Endothelial cell of umbilical vein (primary cell): ENCODE results near the gene ACOT11. TPM values are rescaled to one million over a fixed set of nuclear protein-coding genes. Genes with fewer than 3 reads are reported as not detected.

Source experiments
- BruUV-seq: library from RNA; stranded (reverse); fragments of 400-500 nt; replicated peaks from 2 replicates; lab custom pipeline; 2021; lab: Mats Ljungman, UMichigan
- CTCF ChIA-PET: fragments of 300-600, 350-600 bp; sonication (Branson Sonifier 250); formaldehyde crosslinking; loops from one replicate; lab custom pipeline; 2021; ENCODE audit warnings: antibody characterized with exemption, inconsistent platforms; lab: Charles Lee
- POLR2A ChIA-PET: fragments of 300-600, 350-600 bp; sonication (Branson Sonifier 250); formaldehyde crosslinking; loops from one replicate; lab custom pipeline; 2021; ENCODE audit warnings: antibody characterized with exemption, inconsistent platforms; lab: Charles Lee
- DNase-seq: peaks from one replicate; pipeline ENCODE4 v3.0.0-alpha.2; 2011; ENCODE audit warnings: low read depth, low spot score
- FAIRE-seq: peaks from 2 replicates; lab custom pipeline; 2011; peaks lifted over from hg19 to GRCh38; lab: Jason Lieb, UNC
- H2AFZ ChIP-seq: 2 replicates; pipeline ENCODE4 v1.6.0; 2012; ENCODE audit warnings: low read depth, low read length, control low read depth, inconsistent platforms
- H3K27ac ChIP-seq: 2 replicates; pipeline ENCODE4 v1.5.1; 2011; ENCODE audit warnings: low read depth, mild to moderate bottlenecking, control low read depth, low read length, moderate library complexity; ENCODE audit not compliant: insufficient read depth
- H3K27me3 ChIP-seq, 2 experiments: 2 replicates each; pipeline versions ENCODE4 v1.6.0 to v1.6.1; 2011; ENCODE audit warnings: low read length in 2 of 2, mixed read lengths in 1 of 2; ENCODE audit not compliant: control insufficient read depth in 2 of 2, insufficient read depth in 2 of 2
- H3K36me3 ChIP-seq, 2 experiments: 2 replicates in 1 of 2; 3 replicates in 1 of 2; pipeline ENCODE4 v1.5.1; 2011; ENCODE audit warnings: low read length in 2 of 2, mild to moderate bottlenecking in 1 of 2, moderate library complexity in 1 of 2; ENCODE audit not compliant: control insufficient read depth in 2 of 2, insufficient read depth in 2 of 2; ENCODE audit errors: extremely low read depth in 1 of 2
- H3K4me1 ChIP-seq: 3 replicates; pipeline ENCODE4 v1.5.1; 2011; ENCODE audit warnings: mild to moderate bottlenecking, low read length; ENCODE audit not compliant: control insufficient read depth, insufficient read depth; ENCODE audit errors: extremely low read depth
- H3K4me2 ChIP-seq: 2 replicates; pipeline ENCODE4 v1.6.1; 2011; ENCODE audit warnings: low read length, control low read depth, mixed read lengths; ENCODE audit not compliant: insufficient read depth
- H3K4me3 ChIP-seq, 3 experiments: fragments of 200-600 bp in 1 of 3; sonication (generic), shearing (Covaris generic) in 1 of 3; replicated peaks in 1 of 3; 2 replicates each; pipeline ENCODE4 v1.5.1; 2011 to 2016; ENCODE audit warnings: control low read depth in 3 of 3, low read length in 3 of 3, mild to moderate bottlenecking in 2 of 3, inconsistent platforms in 1 of 3, low read depth in 1 of 3, moderate library complexity in 1 of 3; ENCODE audit not compliant: insufficient read depth in 1 of 3
- H3K79me2 ChIP-seq: 2 replicates; pipeline ENCODE4 v1.6.0; 2012; ENCODE audit warnings: low read length, inconsistent platforms; ENCODE audit not compliant: control insufficient read depth, insufficient read depth
- H3K9ac ChIP-seq: replicated peaks from 2 replicates; pipeline ENCODE3; 2011; ENCODE audit warnings: low read length, control low read depth; ENCODE audit not compliant: insufficient read depth; ENCODE audit errors: extremely low read depth
- H3K9me1 ChIP-seq: replicated peaks from 3 replicates; pipeline ENCODE4 v1.6.0; 2011; ENCODE audit warnings: mild to moderate bottlenecking, low read length; ENCODE audit not compliant: control insufficient read depth, insufficient read depth; ENCODE audit errors: extremely low read depth
- H3K9me3 ChIP-seq: replicated peaks from 2 replicates; pipeline ENCODE4 v1.5.1; 2012; ENCODE audit warnings: low read length, inconsistent platforms; ENCODE audit not compliant: control insufficient read depth, insufficient read depth
- H4K20me1 ChIP-seq: replicated peaks from 2 replicates; pipeline ENCODE3; 2011; ENCODE audit warnings: mild to moderate bottlenecking, low read length; ENCODE audit not compliant: control insufficient read depth, insufficient read depth; ENCODE audit errors: extremely low read depth
- CTCF ChIP-seq, 2 donors: IDR thresholded peaks; 1 replicate in 1 of 2; 2 replicates in 1 of 2; pipeline ENCODE4 v1.5.1; 2011; ENCODE audit warnings: low read length in 2 of 2, mild to moderate bottlenecking in 2 of 2, moderate library complexity in 2 of 2, control low read depth in 1 of 2, inconsistent platforms in 1 of 2, low read depth in 1 of 2; ENCODE audit not compliant: insufficient read depth in 1 of 2; ENCODE audit errors: extremely low read depth in 1 of 2
- EZH2 ChIP-seq: IDR thresholded peaks from 2 replicates; pipeline ENCODE4 v1.6.1; 2012; ENCODE audit warnings: borderline replicate concordance, low read depth, mild to moderate bottlenecking, moderate library complexity, low read length, inconsistent platforms; ENCODE audit not compliant: severe bottlenecking
- FOS ChIP-seq: IDR thresholded peaks from 2 replicates; pipeline ENCODE4 v1.6.1; 2011; ENCODE audit warnings: mild to moderate bottlenecking, low read length, moderate library complexity, borderline replicate concordance; ENCODE audit not compliant: insufficient read depth
- GATA2 ChIP-seq: IDR thresholded peaks from 2 replicates; pipeline ENCODE4 v1.7.0; 2011; ENCODE audit warnings: low read depth, mild to moderate bottlenecking, moderate library complexity, mixed read lengths, low read length; ENCODE audit not compliant: insufficient read length, insufficient read depth
- JUN ChIP-seq: IDR thresholded peaks from 2 replicates; pipeline ENCODE4 v1.6.1; 2011; ENCODE audit warnings: borderline replicate concordance, low read depth; ENCODE audit not compliant: insufficient read length, insufficient read depth
- MAX ChIP-seq: IDR thresholded peaks from 2 replicates; pipeline ENCODE4 v1.6.1; 2011; ENCODE audit not compliant: insufficient read depth, insufficient read length
- MYC ChIP-seq: IDR thresholded peaks from one replicate; pipeline ENCODE4 v1.6.1; 2011; ENCODE audit warnings: mild to moderate bottlenecking, low read depth, low read length
- POLR2A ChIP-seq: IDR thresholded peaks from 2 replicates; pipeline ENCODE4 v1.6.1; 2012; ENCODE audit warnings: low read depth, mild to moderate bottlenecking, control low read depth, low read length
- POLR2AphosphoS5 ChIP-seq: IDR thresholded peaks from 2 replicates; pipeline ENCODE4 v1.6.1; 2012; ENCODE audit warnings: low read depth, mild to moderate bottlenecking, control low read depth, low read length, moderate library complexity; ENCODE audit not compliant: insufficient read depth
- dilution Hi-C: fragments of 300-500 bp; cut with MboI; formaldehyde crosslinking; loops from one replicate; pipeline ENCODE4 v1.15.0; 2019; ENCODE audit warnings: low sequenced_read_pairs; ENCODE audit not compliant: extremely low pct_ligation_motif_present
- intact Hi-C: fragments of 100-400 bp; cut with micrococcal nuclease; formaldehyde crosslinking; loops from one replicate; pipeline ENCODE4 v1.10.0; 2022
- polyA plus RNA-seq, 4 experiments: library from polyadenylated mRNA; depleted of rRNA in 3 of 4; stranded (reverse) in 3 of 4; unstranded in 1 of 4; fragments of >200 nt; gene quantifications; 2 replicates each; pipeline versions ENCODE4 v1.2.1 to v1.2.3, GENCODE V29; 2011 to 2012; ENCODE audit warnings: missing spikeins in 1 of 4
- total RNA-seq: library from RNA; stranded (reverse); gene quantifications from 2 replicates; pipeline ENCODE4 v1.2.3, GENCODE V29; 2021

The ACOT11 gene
- total and polyA plus RNA-seq, 2 donors (not counting 3 experiments of a cell fraction or from before 2014, with no cell fraction given) = 4.5 to 5.4 TPM

- DNase-seq (no peak), FAIRE-seq (no peak)
- no peak for TF ChIP-seq CTCF (IDR thresholded peaks at IDR 0.05; ENCODE audit: extremely low read depth in 1 of 2, insufficient read depth in 1 of 2, low read depth in 1 of 2, low read length in 2 of 2)
- TF ChIP-seq POLR2A = no peak
- TF ChIP-seq POLR2AphosphoS5 = no peak
- TF ChIP-seq JUN = no peak
- no peak for TF ChIP-seq FOS
- no peak for TF ChIP-seq MAX
- TF ChIP-seq MYC = no peak
- TF ChIP-seq GATA2 = no peak
- no peak for TF ChIP-seq EZH2
- Histone ChIP-seq H3K4me1 (no peaks in the 10 kb centered on the region), H2AFZ (no peak overlapping the region), H4K20me1 (no peaks in the 10 kb centered on the region), H3K79me2 (no peaks in the 10 kb centered on the region), H3K4me3 (no peak overlapping the region), H3K4me2 (no peak overlapping the region), H3K9me3 (no peaks in the 10 kb centered on the region), H3K9ac (no peak overlapping the region), H3K27ac (no peak overlapping the region), H3K9me1 (no peaks in the 10 kb centered on the region), H3K27me3 (no peaks in the 10 kb centered on the region), H3K36me3 (no peaks in the 10 kb centered on the region)
- intact Hi-C loops (no loop called here), dilution Hi-C loops (no loop called here)
- POLR2A ChIA-PET = no interaction called here
- no TSS peak for BruUV-seq
- CTCF ChIA-PET = interaction anchor here (0.8 to 1.0 kb wide), 2 partner anchors 60 to 111 kb away, joined by 3 read pairs; no protein-coding TSS in a partner anchor
Measured at GRCh38 chr1:54610601-54611580, 62.9 kb downstream of the ACOT11 start.
